Neural cell (in vitro differentiated cells): Measurements from ENCODE around the gene CAND1. TPM values are rescaled to one million over a fixed set of nuclear protein-coding genes. Genes with fewer than 3 reads are reported as not detected.

Experiments
- H2AFZ ChIP-seq: fragments of 200-600, 300-800 bp; sonication (generic), shearing (Covaris generic); 2 replicates; pipeline ENCODE4 v1.6.0; 2014; ENCODE audit warnings: low read depth, mild to moderate bottlenecking, antibody characterized with exemption, low read length, moderate library complexity
- H3F3A ChIP-seq: fragments of 200-600 bp; shearing (Covaris generic); 2 replicates; pipeline ENCODE4 v1.6.1; 2016; ENCODE audit warnings: mild to moderate bottlenecking, moderate library complexity, mixed read lengths, antibody characterized with exemption, low read length; ENCODE audit not compliant: insufficient read depth, poor library complexity, severe bottlenecking
- H3K27ac ChIP-seq: fragments of 200-600, 300-800 bp; sonication (generic), shearing (Covaris generic); 2 replicates; pipeline ENCODE4 v1.5.1; 2014; ENCODE audit warnings: mild to moderate bottlenecking, low read length, moderate library complexity
- H3K27me3 ChIP-seq: fragments of 300-800, 200-600 bp; sonication (generic), shearing (Covaris generic); 2 replicates; pipeline ENCODE4 v1.6.0; 2014; ENCODE audit warnings: mild to moderate bottlenecking, low read depth, low read length, moderate library complexity; ENCODE audit not compliant: insufficient read depth
- H3K36me3 ChIP-seq: fragments of 300-800, 200-600 bp; sonication (generic), shearing (Covaris generic); 2 replicates; pipeline ENCODE4 v1.5.1; 2014; ENCODE audit warnings: mild to moderate bottlenecking, antibody characterized with exemption, low read length, moderate library complexity; ENCODE audit not compliant: insufficient read depth
- H3K4me2 ChIP-seq: fragments of 300-800, 200-600 bp; sonication (generic), shearing (Covaris generic); 2 replicates; pipeline ENCODE4 v1.6.0; 2014; ENCODE audit warnings: mild to moderate bottlenecking, low read length
- H3K4me3 ChIP-seq: fragments of 300-800, 200-600 bp; sonication (generic), shearing (Covaris generic); 2 replicates; pipeline ENCODE4 v1.5.1; 2014; ENCODE audit warnings: mild to moderate bottlenecking, low read length, moderate library complexity
- H3K79me2 ChIP-seq: fragments of 200-600 bp; shearing (Covaris generic); replicated peaks from 2 replicates; pipeline ENCODE4 v1.6.0; 2014; ENCODE audit warnings: mild to moderate bottlenecking, low read length, moderate library complexity; ENCODE audit not compliant: insufficient read depth
- H3K9ac ChIP-seq: fragments of 300-800, 200-600 bp; sonication (generic), shearing (Covaris generic); 2 replicates; pipeline ENCODE4 v1.6.1; 2016; ENCODE audit warnings: mild to moderate bottlenecking, low read length, mixed read lengths
- H3K9me2 ChIP-seq: fragments of 200-600 bp; shearing (Covaris generic); 2 replicates; pipeline ENCODE4 v1.6.1; 2016; ENCODE audit warnings: mild to moderate bottlenecking, low read length, mixed read lengths; ENCODE audit not compliant: insufficient read depth
- H3K9me3 ChIP-seq: fragments of 200-600, 300-800 bp; sonication (generic), shearing (Covaris generic); 2 replicates; pipeline ENCODE4 v1.6.1; 2016; ENCODE audit warnings: mild to moderate bottlenecking, mixed run types, low read length, moderate library complexity, mixed read lengths
- H4K20me1 ChIP-seq: fragments of 200-600 bp; shearing (Covaris generic); 2 replicates; pipeline ENCODE4 v1.6.1; 2016; ENCODE audit warnings: mild to moderate bottlenecking, mixed run types; ENCODE audit not compliant: insufficient read depth
- CTCF ChIP-seq: fragments of 450-650 bp; IDR thresholded peaks from 2 replicates; pipeline ENCODE4 v1.5.1; 2014; ENCODE audit warnings: antibody characterized with exemption, mild to moderate bottlenecking, moderate library complexity; ENCODE audit not compliant: poor library complexity, severe bottlenecking
- EP300 ChIP-seq: fragments of 450-650 bp; conservative IDR thresholded peaks from 2 replicates; pipeline ENCODE4 v1.6.1; 2014; ENCODE audit warnings: antibody characterized with exemption, mild to moderate bottlenecking, moderate library complexity; ENCODE audit not compliant: poor library complexity, severe bottlenecking
- EZH2 ChIP-seq: fragments of 200-600, 300-800 bp; shearing (Covaris generic), sonication (generic); IDR thresholded peaks from 2 replicates; pipeline ENCODE4 v1.6.1; 2014; ENCODE audit warnings: antibody characterized with exemption, low read length, borderline replicate concordance, mild to moderate bottlenecking; ENCODE audit not compliant: insufficient read depth, poor library complexity, severe bottlenecking
- MXI1 ChIP-seq: fragments of 450-650 bp; conservative IDR thresholded peaks from 2 replicates; pipeline ENCODE4 v1.6.1; 2014; ENCODE audit warnings: antibody characterized with exemption, mild to moderate bottlenecking; ENCODE audit not compliant: poor library complexity, severe bottlenecking
- POLR2AphosphoS5 ChIP-seq: IDR thresholded peaks from 2 replicates; pipeline ENCODE4 v1.6.1; 2012
- RAD21 ChIP-seq: fragments of 450-650 bp; conservative IDR thresholded peaks from 2 replicates; pipeline ENCODE4 v1.6.1; 2014; ENCODE audit warnings: antibody characterized with exemption, mild to moderate bottlenecking, moderate library complexity
- REST ChIP-seq: IDR thresholded peaks from 2 replicates; pipeline ENCODE4 v1.6.1; 2012; ENCODE audit warnings: borderline replicate concordance
- SMC3 ChIP-seq: fragments of 450-650 bp; conservative IDR thresholded peaks from 2 replicates; pipeline ENCODE4 v1.6.1; 2014; ENCODE audit warnings: antibody characterized with exemption, mild to moderate bottlenecking, moderate library complexity; ENCODE audit not compliant: poor library complexity
- TAF1 ChIP-seq: IDR thresholded peaks from 2 replicates; pipeline ENCODE4 v1.6.1; 2012; ENCODE audit warnings: low read depth
- polyA plus RNA-seq: library from polyadenylated mRNA; depleted of rRNA; stranded (reverse); fragments of >200 nt; gene quantifications from 2 replicates; pipeline ENCODE4 v1.2.3, GENCODE V29; 2014

Gene CAND1
- polyA plus RNA-seq, 1 donor from 2014 or later = 132 TPM

- Histone ChIP-seq H3K4me3 (no peak overlapping the region), H4K20me1 (no peaks in the 10 kb centered on the region), H3K27ac (no peak overlapping the region), H3K9ac (no peak overlapping the region), H3K79me2 (no peaks in the 10 kb centered on the region), H3K4me2 (no peak overlapping the region), H3K36me3 (no peaks in the 10 kb centered on the region), H2AFZ (no peak overlapping the region), H3K27me3 (no peaks in the 10 kb centered on the region), H3K9me3 (no peaks in the 10 kb centered on the region), H3K9me2 (no peaks in the 10 kb centered on the region), H3F3A (no peaks in the 10 kb centered on the region)
- TF ChIP-seq EZH2 (no peak), CTCF (no peak), TAF1 (no peak), RAD21 (no peak), REST (no peak), EP300 (no peak), SMC3 (no peak)
Observed at GRCh38 chr12:67256649-67257048, 12.5 kb upstream of the CAND1 start.

GRCh38 chr12:67263471-67263870 is 5.7 kb upstream of the CAND1 start:
- Histone ChIP-seq H4K20me1 (no peaks in the 10 kb centered on the region), H3K9ac (no peak overlapping the region), H3K4me3 (no peak overlapping the region), H3K9me2 (no peaks in the 10 kb centered on the region), H3K36me3 (no peaks in the 10 kb centered on the region), H3K9me3 (no peaks in the 10 kb centered on the region), H3K4me2 (no peak overlapping the region), H2AFZ (no peak overlapping the region), H3K27me3 (no peaks in the 10 kb centered on the region), H3K27ac (no peak overlapping the region), H3F3A (no peaks in the 10 kb centered on the region), H3K79me2 (no peaks in the 10 kb centered on the region)
- TF ChIP-seq POLR2AphosphoS5 (no peak), RAD21 (no peak), EP300 (no peak), TAF1 (no peak), EZH2 (no peak), SMC3 (no peak), CTCF (no peak), MXI1 (no peak), REST (no peak)
